NCI-H69 (cell line): ENCODE measurements around the gene TAS2R41.

ENCODE experiments used
- DNase-seq: peaks from one replicate; lab custom pipeline; 2025; lab: John Stamatoyannopoulos, UW

Gene TAS2R41, protein sequence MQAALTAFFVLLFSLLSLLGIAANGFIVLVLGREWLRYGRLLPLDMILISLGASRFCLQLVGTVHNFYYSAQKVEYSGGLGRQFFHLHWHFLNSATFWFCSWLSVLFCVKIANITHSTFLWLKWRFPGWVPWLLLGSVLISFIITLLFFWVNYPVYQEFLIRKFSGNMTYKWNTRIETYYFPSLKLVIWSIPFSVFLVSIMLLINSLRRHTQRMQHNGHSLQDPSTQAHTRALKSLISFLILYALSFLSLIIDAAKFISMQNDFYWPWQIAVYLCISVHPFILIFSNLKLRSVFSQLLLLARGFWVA

DNA sequence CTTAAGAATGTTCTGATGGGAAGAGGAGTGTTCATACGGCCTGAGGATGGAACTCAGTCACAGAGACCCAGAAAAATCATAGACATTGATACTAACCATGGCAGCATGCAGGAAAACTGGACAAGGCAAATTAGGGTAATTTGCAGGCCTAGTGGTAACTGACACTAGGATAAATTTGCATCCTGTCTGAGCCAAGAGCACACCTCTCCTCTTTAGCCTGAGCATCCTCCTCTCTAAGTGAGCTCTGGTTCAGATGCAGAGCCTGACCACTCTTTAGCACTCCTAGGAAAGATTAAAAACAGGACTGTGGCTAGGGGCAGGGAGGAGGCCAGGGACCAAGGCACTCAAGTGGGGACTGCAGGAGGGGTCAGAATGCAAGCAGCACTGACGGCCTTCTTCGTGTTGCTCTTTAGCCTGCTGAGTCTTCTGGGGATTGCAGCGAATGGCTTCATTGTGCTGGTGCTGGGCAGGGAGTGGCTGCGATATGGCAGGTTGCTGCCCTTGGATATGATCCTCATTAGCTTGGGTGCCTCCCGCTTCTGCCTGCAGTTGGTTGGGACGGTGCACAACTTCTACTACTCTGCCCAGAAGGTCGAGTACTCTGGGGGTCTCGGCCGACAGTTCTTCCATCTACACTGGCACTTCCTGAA lies at the start of gene TAS2R41:
Gene TAS2R41, plus strand, starts transcription at position 373 of the 650 bp plus-strand sequence. Its CDS starts 0 bp downstream, at position 373.
- no peak for DNase-seq

DNA sequence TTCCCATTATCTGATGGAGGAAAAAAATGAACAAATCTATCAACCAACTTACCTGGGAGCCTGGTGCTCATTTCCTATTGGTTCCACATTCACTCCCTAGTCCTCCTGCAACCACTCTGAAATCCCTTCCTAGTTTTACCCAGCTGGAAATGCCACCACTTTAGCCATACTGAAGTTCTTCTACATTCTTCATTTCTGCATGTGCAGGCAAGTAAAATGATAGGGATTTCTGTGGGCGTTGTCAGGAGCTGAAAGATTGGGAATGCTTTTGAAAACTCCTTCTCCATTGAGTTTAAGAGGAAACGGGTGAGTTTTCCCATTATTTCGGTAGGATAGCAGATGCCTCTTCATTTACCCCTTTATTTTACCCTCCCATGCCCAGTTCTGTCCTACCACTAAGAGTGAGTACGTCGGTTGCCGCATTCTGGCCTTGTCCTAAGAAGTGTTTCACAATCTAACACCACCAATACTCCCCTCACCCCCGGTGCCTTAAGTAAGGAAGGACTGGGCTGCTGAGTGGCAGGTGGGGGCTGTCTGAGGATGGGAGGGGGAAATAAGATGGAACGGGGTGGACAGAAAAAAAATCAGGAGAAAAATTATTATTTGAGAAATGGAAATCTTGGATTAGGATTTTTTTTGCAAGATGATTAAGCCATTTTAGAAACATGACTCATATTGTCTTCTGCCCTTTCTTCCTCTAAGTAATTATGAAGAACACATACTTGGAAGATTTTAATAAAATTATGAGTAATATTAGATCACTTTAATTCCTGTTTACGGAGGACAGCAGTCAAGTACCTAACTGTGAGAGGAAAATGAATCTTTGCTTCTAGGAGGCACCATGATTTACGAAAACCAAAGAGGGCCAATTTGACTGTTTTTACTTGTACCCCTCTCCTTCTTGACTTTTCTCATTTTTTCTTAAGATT lies 47.6 kb upstream of the TAS2R41 start:
- DNase-seq: no peak

DNA sequence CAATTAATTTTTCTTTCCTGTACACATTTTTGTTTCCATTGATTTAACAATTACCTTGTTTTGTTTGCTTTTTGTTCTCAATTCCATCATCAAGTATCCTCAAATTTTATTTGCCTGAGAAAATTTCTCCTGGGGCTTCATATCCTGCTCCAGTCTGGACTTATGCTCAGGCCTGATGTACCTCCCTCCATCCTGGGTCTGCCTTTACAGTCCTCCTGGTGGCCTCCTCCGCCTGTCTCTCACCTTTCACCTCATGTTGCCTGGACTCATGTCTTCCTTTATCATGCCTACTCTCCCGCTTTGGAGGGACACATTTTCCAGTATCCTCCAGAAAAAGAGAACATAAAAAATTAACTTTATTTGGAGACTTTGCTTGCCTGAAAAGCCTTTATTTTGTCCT lies 46.6 kb upstream of the TAS2R41 start:
- DNase-seq: no peak

DNA sequence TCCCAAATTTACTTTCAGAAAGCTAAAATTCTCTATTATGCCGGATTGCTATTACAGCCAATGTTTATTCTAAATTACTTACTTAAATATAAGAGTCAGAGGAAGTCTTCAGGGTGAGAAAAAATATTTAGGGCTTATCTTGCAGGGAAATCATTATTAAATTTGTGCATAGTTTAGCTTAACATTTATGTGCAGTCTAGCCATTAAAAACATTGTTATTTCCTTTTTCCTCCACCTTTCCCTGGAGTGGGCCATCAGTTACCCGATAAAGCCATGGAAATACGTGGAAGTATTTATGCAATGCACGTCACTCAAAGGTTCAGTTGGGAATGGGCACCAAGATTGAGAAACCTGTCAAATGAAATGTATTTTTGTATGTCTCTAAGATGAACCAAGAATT lies 43.9 kb upstream of the TAS2R41 start:
- DNase-seq: no peak

DNA sequence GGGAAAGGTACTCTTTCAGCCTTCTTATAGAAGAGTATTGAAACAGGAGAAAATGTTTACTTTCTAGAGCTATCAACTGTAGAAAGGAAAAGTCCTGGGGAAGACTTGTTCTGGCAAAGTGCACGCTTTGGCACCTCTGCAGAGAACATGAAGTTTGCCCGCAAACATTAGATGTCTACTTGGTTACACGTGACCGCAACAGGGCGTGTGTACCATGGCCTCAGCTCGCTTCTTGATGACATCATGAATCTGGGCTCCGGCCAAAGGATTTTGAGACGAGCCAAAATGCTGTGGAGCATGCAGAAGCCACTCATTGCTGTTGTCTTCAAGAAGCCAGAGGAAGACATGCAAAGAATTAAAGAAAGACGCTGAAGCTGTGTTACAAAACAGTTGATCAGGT lies 43.0 kb upstream of the TAS2R41 start:
- DNase-seq: peak; percentile 27

DNA sequence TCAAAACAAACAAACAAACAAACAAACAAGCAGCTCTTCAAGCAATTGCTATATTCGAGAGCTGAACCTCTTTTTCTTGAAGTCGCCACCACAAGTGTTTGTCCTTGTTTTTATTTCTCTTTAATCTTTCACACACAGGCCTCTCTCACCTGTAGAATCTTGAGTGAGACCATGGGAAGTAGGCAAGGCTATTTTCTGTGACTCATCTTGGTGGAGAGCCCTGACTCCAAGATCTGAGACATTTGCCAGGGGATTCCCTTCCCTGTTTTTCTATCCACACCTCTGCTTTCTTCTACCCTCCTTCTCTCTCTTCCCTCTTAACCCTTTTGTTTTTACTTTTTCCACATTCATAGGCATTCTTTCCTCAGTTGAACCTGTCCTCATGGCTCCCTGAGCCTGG lies 42.4 kb upstream of the TAS2R41 start:
- DNase-seq: no peak

DNA sequence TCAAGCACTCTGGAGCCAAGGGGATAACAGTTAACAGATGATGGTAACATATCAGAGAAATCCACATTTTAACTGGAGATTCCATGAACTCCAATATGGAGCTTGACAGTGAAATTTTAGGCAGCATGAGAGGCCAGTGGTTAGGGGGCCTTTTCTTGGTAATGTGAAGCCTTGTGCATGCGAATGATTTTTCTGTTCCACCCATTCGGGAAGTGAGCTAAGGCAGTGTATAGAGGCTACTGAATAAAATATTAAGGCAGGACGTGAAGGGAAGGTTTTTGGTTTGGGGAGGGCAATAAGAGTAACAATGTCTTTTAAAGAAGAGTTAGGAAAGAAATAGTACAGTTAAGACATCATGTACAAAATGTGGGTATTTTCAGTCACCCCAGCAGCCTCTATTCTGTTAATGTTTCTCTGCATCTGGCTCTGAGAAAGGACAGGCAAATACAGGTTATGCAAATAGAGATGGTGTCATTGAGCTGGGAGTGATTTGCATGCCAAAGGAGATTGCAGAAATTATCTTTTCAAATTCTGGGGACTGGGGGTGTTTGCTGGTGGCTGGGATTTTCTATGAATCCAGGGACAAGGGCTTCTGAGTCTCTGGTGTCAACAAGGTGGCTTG lies 41.2 kb upstream of the TAS2R41 start:
- no peak for DNase-seq

DNA sequence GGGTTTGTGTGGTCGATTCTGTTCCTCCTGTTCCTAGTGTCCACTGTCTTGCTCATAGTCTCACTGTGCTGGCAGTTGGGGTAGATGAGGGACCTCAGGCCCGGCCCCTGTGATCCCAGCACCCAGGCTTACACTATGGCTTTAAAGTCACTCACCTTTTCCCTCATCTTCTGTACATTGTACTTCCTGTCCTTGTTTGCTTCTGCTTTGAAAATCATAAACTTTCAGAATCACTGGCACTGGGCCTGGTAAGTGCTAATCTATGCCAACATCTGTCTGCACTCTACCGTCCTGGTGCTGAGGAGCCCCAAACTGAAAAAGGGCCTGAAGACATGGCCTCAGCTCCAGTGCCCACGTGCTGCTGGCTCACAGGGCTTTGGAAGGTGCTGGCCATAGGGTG lies 40.1 kb upstream of the TAS2R41 start:
- DNase-seq: no peak

DNA sequence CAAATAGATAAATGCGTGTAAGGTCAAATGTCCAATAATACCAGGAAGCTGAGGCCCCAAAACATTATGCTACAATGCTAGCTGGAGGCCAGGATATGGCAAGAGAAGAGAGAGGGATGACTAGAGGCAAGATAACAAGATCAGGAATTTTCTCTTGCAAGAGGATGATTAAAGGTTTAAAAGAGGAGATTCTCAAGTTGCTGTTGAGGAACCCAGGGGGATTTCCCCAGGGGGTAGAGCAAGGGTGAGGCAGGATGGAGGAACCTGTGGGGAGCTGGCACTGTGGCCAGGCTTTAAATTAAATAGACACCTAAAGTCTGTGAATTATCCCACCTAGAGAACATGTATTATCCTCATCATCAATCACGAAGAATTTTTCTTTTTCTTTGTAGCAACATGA lies 37.8 kb upstream of the TAS2R41 start:
- DNase-seq: no peak

DNA sequence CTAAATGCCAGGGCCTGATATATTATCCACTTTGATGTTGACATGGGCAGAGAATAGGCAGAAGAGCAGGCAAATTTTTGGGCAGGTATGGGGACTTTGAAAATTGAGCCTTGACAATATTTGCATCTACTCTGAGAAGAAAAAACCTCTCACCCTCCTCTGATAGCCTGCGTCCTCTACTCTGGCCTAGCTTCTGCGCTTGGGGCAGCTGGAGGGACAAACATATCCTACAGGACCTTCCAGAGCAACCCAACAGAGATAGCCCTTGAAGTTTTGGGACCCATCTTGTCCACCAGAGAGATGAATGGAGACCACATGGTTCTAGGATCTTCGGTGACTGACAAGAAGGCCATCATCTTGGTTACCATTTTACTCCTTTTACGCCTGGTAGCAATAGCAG lies 34.5 kb upstream of the TAS2R41 start, which contains the start of gene TAS2R60:
Gene TAS2R60, plus strand, starts transcription at position 301 of the 400 bp plus-strand sequence. Its CDS starts 0 bp downstream, at position 301.
- no peak for DNase-seq

DNA sequence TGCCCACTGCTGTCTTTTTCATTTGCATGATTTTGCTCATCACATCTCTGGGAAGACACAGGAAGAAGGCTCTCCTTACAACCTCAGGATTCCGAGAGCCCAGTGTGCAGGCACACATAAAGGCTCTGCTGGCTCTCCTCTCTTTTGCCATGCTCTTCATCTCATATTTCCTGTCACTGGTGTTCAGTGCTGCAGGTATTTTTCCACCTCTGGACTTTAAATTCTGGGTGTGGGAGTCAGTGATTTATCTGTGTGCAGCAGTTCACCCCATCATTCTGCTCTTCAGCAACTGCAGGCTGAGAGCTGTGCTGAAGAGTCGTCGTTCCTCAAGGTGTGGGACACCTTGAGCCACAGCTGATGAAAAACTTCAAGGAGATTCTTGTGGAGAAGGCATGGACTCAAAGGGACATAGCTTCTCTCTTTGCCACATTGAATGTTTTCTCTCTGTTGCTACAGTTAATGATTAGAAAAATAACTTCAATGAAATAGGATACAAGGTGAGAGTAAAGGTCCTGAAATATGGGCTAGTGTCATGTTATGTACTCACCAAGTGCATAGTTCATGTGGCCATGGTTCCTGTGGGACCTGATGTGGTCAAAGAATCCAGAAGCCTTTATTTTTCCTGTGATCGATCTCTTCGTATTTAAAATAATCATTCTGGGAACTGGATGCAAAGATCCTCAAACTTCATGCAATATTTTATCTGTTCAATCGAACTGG lies 33.5 kb upstream of the TAS2R41 start:
- no peak for DNase-seq

DNA sequence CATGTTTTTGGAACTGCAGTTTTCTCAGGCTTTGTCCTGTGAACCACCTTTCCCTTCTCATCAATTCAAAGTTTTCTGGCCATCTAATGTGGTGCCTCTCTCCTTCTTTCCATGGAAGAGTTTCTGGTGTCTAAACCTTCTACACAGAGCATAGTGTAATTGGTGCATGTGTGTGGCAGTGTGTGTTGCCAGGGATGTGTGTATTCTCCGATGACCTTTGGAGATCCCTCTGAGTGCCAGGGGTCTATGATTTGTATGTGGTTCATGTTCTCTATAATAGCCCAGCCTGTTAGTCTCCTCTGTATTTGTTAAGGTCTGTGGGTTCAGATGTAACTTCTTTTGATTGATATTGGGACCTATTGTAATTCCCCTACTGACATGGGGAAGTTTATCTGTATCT lies 32.9 kb upstream of the TAS2R41 start:
- DNase-seq: no peak

DNA sequence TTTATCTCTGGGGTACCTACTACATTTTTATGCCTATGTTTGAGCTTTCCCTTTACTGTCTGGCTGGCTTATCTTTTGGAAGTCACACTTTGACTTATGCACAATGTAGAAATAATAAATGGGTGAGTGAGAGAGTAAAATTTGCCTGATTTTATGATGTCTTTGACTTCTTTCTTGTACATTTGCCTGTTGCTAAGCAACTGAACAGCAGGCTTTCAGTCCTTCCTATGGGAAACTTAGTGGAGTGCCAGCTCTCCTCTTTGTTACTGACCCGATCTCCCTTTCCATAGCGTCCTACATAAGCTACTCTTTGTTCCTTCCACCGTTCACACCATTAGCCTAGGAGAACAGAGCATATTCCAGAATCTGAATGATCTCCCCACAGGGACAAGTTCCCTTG lies 30.2 kb upstream of the TAS2R41 start:
- no peak for DNase-seq

DNA sequence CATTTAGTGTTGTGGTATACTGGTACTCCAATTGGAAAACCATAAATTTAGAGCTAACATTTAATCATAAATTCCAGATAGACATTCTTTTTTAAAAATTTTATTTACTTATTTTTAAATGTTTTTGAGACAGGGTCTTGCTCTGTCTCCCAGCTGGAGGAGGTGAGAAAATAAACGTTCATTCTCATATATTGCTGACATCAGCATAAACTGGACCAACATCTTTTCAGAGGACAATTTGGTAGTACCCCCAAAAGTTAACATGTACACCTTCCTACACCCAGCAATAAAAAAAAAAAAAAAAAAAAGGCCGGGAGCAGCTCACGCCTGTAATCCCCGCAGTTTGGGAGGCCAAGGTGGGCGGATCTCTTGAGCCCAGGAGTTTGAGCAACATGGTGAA lies 29.2 kb upstream of the TAS2R41 start:
- DNase-seq: no peak

DNA sequence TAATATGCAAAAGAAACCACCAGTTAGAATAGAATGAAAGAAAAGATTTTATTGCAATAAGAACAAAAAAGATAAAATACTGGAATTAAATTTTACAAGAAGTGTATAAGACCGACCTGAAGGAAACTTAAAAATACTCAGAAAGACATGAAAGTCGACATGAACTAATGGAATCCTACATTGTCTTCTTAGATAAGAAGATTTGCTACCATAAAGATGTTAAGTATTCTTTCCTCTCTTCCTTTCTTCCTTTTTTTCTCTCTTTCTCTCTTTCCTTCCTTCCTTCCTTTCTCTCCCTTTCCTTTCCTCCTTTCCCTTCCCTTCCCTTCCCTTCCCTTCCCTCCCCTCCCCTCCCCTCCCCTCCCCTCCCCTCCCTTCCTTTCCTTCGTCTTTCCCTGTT lies 27.9 kb upstream of the TAS2R41 start:
- DNase-seq: no peak

DNA sequence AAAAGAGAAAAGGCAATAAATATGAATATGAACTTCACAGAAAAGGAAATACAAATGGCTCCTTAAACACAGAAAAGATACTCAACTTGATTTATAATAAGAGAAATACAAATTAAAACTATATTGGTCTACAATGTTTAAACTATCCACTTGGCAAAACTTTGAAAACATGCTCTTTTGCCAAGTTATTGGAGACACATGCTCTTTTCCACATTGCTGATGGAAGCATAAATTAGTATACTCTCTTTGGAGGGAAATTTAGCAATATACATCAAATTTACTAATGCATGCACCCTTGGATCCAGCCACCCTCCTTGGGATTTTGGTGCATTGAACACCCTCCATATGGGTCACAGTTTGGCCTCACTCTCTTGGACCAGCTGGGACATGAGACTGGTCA lies 26.6 kb upstream of the TAS2R41 start:
- DNase-seq: no peak

DNA sequence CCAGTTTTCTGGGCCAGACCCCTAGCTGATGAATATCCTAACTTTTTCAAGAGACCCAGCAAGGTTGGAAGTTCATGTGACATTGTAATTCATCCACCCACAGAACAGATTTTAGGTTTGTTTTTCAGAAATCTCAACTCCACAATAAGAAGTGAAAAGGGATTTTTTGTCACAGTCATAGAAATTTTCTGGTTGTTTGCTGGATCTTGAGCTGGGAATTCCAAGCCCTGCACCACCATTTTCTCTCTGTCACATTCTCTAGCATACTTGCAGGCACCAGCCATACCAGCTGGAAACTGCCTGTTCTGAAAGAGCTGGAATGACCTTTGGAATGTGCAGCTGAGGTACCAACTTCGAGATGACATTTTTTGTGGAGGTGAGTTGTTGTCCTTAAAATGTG lies 25.9 kb upstream of the TAS2R41 start:
- no peak for DNase-seq

DNA sequence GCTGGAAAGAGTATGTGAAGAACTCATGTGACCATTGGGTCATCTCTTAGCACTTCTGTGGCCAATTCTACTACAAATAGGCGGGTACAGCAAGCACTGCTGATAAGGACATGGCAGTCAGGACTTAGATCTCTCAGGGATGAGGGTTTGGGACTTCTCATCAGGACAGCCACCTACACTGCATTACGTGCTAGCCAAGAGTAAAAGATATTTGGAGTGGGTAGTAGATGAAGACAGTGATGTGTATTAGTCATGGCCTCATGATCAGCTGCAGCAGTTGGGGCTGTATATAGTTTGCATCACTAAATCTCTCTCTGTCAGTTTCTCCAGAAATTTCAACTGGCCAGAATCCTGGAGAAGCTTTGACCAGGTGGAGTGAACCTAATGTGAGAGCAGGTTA lies 25.2 kb upstream of the TAS2R41 start:
- no peak for DNase-seq

DNA sequence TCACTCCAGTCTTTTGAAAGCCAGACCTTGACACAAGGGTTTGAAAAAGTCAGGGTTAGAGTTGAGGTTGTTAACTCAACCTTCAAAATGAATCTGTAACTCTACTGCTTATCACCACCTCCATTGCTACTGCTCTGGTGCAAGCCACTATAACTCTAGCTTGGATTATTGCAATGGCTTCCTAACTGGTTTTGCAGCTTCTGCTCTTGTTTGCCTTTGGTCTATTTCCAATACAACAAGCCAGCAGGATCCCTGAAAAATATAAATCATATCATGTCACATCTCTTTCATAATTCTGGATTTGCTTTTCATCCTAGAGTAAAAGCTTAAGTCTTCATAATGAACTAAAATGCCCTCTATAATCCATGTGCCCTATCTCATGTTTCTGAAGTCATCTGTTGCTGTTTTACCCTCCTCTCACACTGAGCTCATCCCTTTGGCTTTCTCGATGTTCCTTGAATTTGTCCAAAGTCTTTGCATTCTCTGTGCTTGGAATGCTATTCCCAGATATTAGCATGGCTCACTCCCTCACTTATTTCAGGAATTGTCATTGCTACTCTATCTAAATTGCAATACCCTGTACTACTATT lies 23.5 kb upstream of the TAS2R41 start:
- DNase-seq: no peak

DNA sequence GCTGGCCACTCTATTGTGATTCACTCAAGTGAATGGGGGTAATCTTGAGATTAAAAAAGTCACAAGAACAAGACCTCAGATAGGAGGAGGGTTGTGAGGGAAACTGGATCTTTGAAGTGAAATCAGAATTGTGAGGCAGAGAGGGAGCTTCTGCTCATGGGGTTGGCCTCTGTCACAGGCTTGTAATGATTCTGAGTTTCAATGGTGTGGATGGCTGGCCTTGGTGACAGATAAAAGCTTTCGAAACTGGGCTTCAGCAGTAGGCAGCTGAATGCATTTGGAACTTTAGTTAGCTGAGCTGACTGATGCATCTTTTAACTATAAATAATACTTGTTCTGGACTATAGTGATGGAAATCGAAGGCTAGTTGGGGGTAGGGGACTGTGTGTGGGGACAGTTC lies 22.2 kb upstream of the TAS2R41 start:
- no peak for DNase-seq

DNA sequence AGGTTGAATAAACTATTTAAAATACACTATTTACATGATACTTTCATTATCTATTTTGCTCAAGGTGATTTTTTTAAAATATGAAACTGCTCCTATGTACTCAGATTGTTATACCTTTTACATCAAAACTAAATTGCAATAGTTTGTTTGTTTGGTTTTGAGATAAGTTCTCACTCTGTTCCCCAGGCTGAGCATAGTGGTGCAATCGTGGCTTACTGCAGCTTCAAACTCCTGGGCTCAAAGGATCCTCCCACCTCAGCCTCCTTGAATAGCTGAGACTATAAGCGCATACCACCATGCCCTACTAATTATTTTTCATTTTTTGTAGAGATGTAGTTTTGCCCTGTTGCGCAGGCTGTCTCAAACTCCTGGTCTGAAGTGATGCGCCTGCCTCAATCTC lies 21.7 kb upstream of the TAS2R41 start:
- DNase-seq: no peak
